ENCODE data around the gene CYTH3. TPM values are rescaled to one million over a fixed set of nuclear protein-coding genes. Genes with fewer than 3 reads are reported as not detected.

CYTH3 gene
- total and polyA plus RNA-seq, 2 of the 4 experiments (the other 2 are of a cell fraction): 14.2 to 34.8 TPM

GRCh38 chr7:6299774-6300173, 27.4 kb upstream of the CYTH3 start:
- POLR2A ChIA-PET (ENCODE audit: unreplicated experiment): no interaction called here
- Histone ChIP-seq H3K4ac (ENCODE audit: low read depth, low read length) (no peak overlapping the region), H4K8ac (ENCODE audit: low read depth in 2 of 2, low read length in 2 of 2) (no peak overlapping the region), H3K9me3 (ENCODE audit: control insufficient read depth, insufficient read depth, low read length) (no peaks in the 10 kb centered on the region), H2BK5ac (ENCODE audit: low read depth, low read length, poor library complexity, severe bottlenecking) (no peak overlapping the region), H3K27me3 (ENCODE audit: control insufficient read depth, insufficient read depth, low read length) (no peaks in the 10 kb centered on the region), H2BK20ac (ENCODE audit: low read depth, low read length) (no peak overlapping the region), H4K91ac (ENCODE audit: insufficient read depth, low read depth, low read length) (no peak overlapping the region), H3K4me1 (ENCODE audit: control insufficient read depth, insufficient read depth, low read length) (no peaks in the 10 kb centered on the region), H2AFZ (replicated peaks; ENCODE audit: low read length, poor library complexity) (no peak overlapping the region), H2AK9ac (replicated peaks; ENCODE audit: low read depth, low read length, poor library complexity) (no peak overlapping the region), H3K56ac (ENCODE audit: extremely low read depth, insufficient read depth, low read length) (no peak overlapping the region), H3K4me2 (ENCODE audit: low read depth, low read length) (no peak overlapping the region), H2BK120ac (ENCODE audit: low read depth, low read length) (no peak overlapping the region), H3K14ac (replicated peaks; ENCODE audit: low read depth, low read length) (no peak overlapping the region), H3K27ac (ENCODE audit: insufficient read depth, low read length) (no peak overlapping the region), H3K9me1 (ENCODE audit: insufficient read depth, low read length) (peaks cover 1% of the 10 kb centered on the region; the same call in 1 of the 2 replicates), H3K9ac (ENCODE audit: low read depth, low read length) (no peak overlapping the region), H3K4me3 (ENCODE audit: insufficient read depth, low read depth, low read length) (no peak overlapping the region), H4K5ac (ENCODE audit: low read depth, low read length) (no peak overlapping the region), H2BK15ac (ENCODE audit: low read depth, low read length) (no peak overlapping the region), H3K79me1 (ENCODE audit: low read depth in 1 of 2, low read length in 2 of 2) (no peaks in the 10 kb centered on the region), H4K20me1 (ENCODE audit: insufficient read depth, low read length) (no peaks in the 10 kb centered on the region), H3K18ac (ENCODE audit: low read depth, low read length) (no peak overlapping the region), H2AK5ac (ENCODE audit: low read depth, low read length) (no peak overlapping the region), H3K23ac (ENCODE audit: low read depth, low read length) (no peak overlapping the region), H3K36me3 (ENCODE audit: control insufficient read depth, insufficient read depth, low read length) (no peaks in the 10 kb centered on the region)
- ATAC-seq (ENCODE audit: low read depth): no peak
- CTCF ChIA-PET: no interaction called here
- no peak for TF ChIP-seq CTCF (conservative IDR thresholded peaks at IDR 0.05; ENCODE audit: low read depth, low read length)
- no peak for TF ChIP-seq ELK1 (IDR thresholded peaks at IDR 0.05; ENCODE audit: borderline replicate concordance, low read depth, low read length)
- no peak for DNase-seq
- in situ Hi-C loops (cut with MboI; ENCODE audit: low sequenced_read_pairs) (no loop called here), dilution Hi-C loops (cut with HindIII; ENCODE audit: low sequenced_read_pairs, unreplicated experiment) (no loop called here), intact Hi-C loops (cut with micrococcal nuclease) (no loop called here)
- no TSS peak for BruUV-seq (replicated peaks)
- no CpG with 5 or more reads among the region's 4 CpGs for WGBS, 2 experiments (ENCODE audit: extremely low coverage in 2 of 2, insufficient read length in 1 of 2)
